ENCODE measurements around the gene PTPRE. TPM values are rescaled to one million over a fixed set of nuclear protein-coding genes. Genes with fewer than 3 reads are reported as not detected.

PTPRE gene
- total and polyA plus RNA-seq, 2 of the 4 experiments (the other 2 are of a cell fraction) = 0.34 to 0.54 TPM

- Histone ChIP-seq H2BK20ac (ENCODE audit: low read depth, low read length) (no peak overlapping the region), H3K36me3 (ENCODE audit: control insufficient read depth, insufficient read depth, low read length) (no peaks in the 10 kb centered on the region), H3K27ac (ENCODE audit: insufficient read depth, low read length) (no peak overlapping the region), H2AFZ (replicated peaks; ENCODE audit: low read length, poor library complexity) (no peak overlapping the region), H4K20me1 (ENCODE audit: insufficient read depth, low read length) (no peaks in the 10 kb centered on the region), H3K4me1 (ENCODE audit: control insufficient read depth, insufficient read depth, low read length) (no peaks in the 10 kb centered on the region), H3K27me3 (ENCODE audit: control insufficient read depth, insufficient read depth, low read length) (no peaks in the 10 kb centered on the region), H3K9ac (ENCODE audit: low read depth, low read length) (no peak overlapping the region), H2BK15ac (ENCODE audit: low read depth, low read length) (no peak overlapping the region), H3K9me1 (ENCODE audit: insufficient read depth, low read length) (no peaks in the 10 kb centered on the region), H3K14ac (replicated peaks; ENCODE audit: low read depth, low read length) (no peak overlapping the region), H3K18ac (ENCODE audit: low read depth, low read length) (no peak overlapping the region), H3K4ac (ENCODE audit: low read depth, low read length) (no peak overlapping the region), H4K8ac (ENCODE audit: low read depth in 2 of 2, low read length in 2 of 2) (no peak overlapping the region), H3K4me3 (ENCODE audit: insufficient read depth, low read depth, low read length) (no peak overlapping the region), H4K5ac (ENCODE audit: low read depth, low read length) (no peak overlapping the region), H3K56ac (ENCODE audit: extremely low read depth, insufficient read depth, low read length) (no peak overlapping the region), H2AK9ac (replicated peaks; ENCODE audit: low read depth, low read length, poor library complexity) (no peak overlapping the region), H3K4me2 (ENCODE audit: low read depth, low read length) (no peak overlapping the region), H4K91ac (ENCODE audit: insufficient read depth, low read depth, low read length) (no peak overlapping the region), H2BK5ac (ENCODE audit: low read depth, low read length, poor library complexity, severe bottlenecking) (no peak overlapping the region), H2AK5ac (ENCODE audit: low read depth, low read length) (no peak overlapping the region), H3K23ac (ENCODE audit: low read depth, low read length) (no peak overlapping the region), H3K9me3 (ENCODE audit: control insufficient read depth, insufficient read depth, low read length) (no peaks in the 10 kb centered on the region), H2BK120ac (ENCODE audit: low read depth, low read length) (no peak overlapping the region), H3K79me1 (ENCODE audit: low read depth in 1 of 2, low read length in 2 of 2) (no peaks in the 10 kb centered on the region)
- 70% methylated on average over 2 of the region's 19 CpGs; no CpG with 5 or more reads in 1 of the 2 experiments for WGBS, 2 experiments (ENCODE audit: extremely low coverage in 2 of 2, insufficient read length in 1 of 2)
- no TSS peak for BruUV-seq (replicated peaks)
- ATAC-seq (ENCODE audit: low read depth) (no peak), DNase-seq (no peak)
- ChIA-PET CTCF (no interaction called here), POLR2A (ENCODE audit: unreplicated experiment) (no interaction called here)
- TF ChIP-seq BHLHE40 (IDR thresholded peaks at IDR 0.05; ENCODE audit: low read depth, low read length) = no peak
- dilution Hi-C loops (cut with HindIII; ENCODE audit: low sequenced_read_pairs, unreplicated experiment) = no loop called here
- in situ Hi-C loops (cut with MboI; ENCODE audit: low sequenced_read_pairs) = no loop called here
- intact Hi-C loops (cut with micrococcal nuclease) = no loop called here
These were observed 76.6 kb downstream of the PTPRE start for GRCh38 chr10:127983344-127984100.
